K562 (cell line): Measurements from ENCODE around the gene FMR1. TPM values are rescaled to one million over a fixed set of nuclear protein-coding genes. Genes with fewer than 3 reads are reported as not detected.

Source experiments
- ATAC-seq: fragments of 200-7000 bp; cut with Tn5 transposase; 3 replicates; pipeline ENCODE4 v1.9.1; 2020; ENCODE audit warnings: moderate library complexity
- BruUV-seq: library from RNA; stranded (reverse); fragments of 400-500 nt; replicated peaks from 2 replicates; lab custom pipeline; 2021; lab: Mats Ljungman, UMichigan
- CTCF ChIA-PET: fragments of 300-600 bp; formaldehyde crosslinking; extraction: SDS; loops from one replicate; lab custom pipeline; 2021; ENCODE audit warnings: low intra/inter-chr PET ratio; lab: Yijun Ruan, JAX
- POLR2A ChIA-PET: fragments of 300-600, 350-650 bp; sonication (Branson Sonifier 250); formaldehyde crosslinking; extraction: SDS; loops from one replicate; lab custom pipeline; 2021; ENCODE audit warnings: antibody characterized with exemption, inconsistent platforms; lab: Yijun Ruan, JAX
- DNase-seq, 4 experiments: peaks; one replicate each; pipeline versions ENCODE4 v3.0.0 to v3.0.0-alpha.2; 2011 to 2018; ENCODE audit warnings: low spot score in 3 of 4, mixed read lengths in 3 of 4; ENCODE audit errors: extremely low read depth in 1 of 4
- FAIRE-seq: peaks from 2 replicates; lab custom pipeline; 2011; peaks lifted over from hg19 to GRCh38; lab: Jason Lieb, UNC
- H2AFZ ChIP-seq: 2 replicates; pipeline ENCODE4 v1.6.0; 2011; ENCODE audit warnings: low read depth, low read length, control low read depth, inconsistent platforms
- H3K27ac ChIP-seq: fragments of 200-600 bp; 3 replicates; pipeline ENCODE4 v1.8.0; 2011; ENCODE audit warnings: low read depth, mild to moderate bottlenecking, control low read depth, inconsistent platforms, low read length, moderate library complexity, mixed read lengths; ENCODE audit errors: extremely low read depth
- H3K27me3 ChIP-seq, 2 experiments: fragments of 300-600 bp in 1 of 2; 2 replicates in 1 of 2; 3 replicates in 1 of 2; pipeline versions ENCODE4 v1.6.0 to v1.8.0; 2011; ENCODE audit warnings: inconsistent platforms in 2 of 2, low read length in 2 of 2, mild to moderate bottlenecking in 1 of 2, mixed read lengths in 1 of 2, moderate library complexity in 1 of 2; ENCODE audit not compliant: control insufficient read depth in 2 of 2, insufficient read depth in 2 of 2
- H3K36me3 ChIP-seq: fragments of 300-600 bp; 3 replicates; pipeline ENCODE4 v1.8.0; 2011; ENCODE audit warnings: mild to moderate bottlenecking, low read length, inconsistent platforms; ENCODE audit not compliant: control insufficient read depth, insufficient read depth
- H3K4me1 ChIP-seq, 2 experiments: fragments of 200-600 bp in 1 of 2; replicated peaks in 1 of 2; 2 replicates in 1 of 2; 3 replicates in 1 of 2; pipeline versions ENCODE4 v1.5.1 to v1.8.0; 2011; ENCODE audit warnings: inconsistent platforms in 2 of 2, low read length in 2 of 2, mild to moderate bottlenecking in 1 of 2, mixed read lengths in 1 of 2, moderate library complexity in 1 of 2; ENCODE audit not compliant: control insufficient read depth in 2 of 2, insufficient read depth in 2 of 2
- H3K4me2 ChIP-seq: 2 replicates; pipeline ENCODE4 v1.6.1; 2011; ENCODE audit warnings: low read length, control low read depth, inconsistent platforms, mixed read lengths; ENCODE audit not compliant: insufficient read depth
- H3K4me3 ChIP-seq: fragments of 200-600 bp; sonication (generic), shearing (Covaris generic); 2 replicates; pipeline ENCODE4 v1.5.1; 2016; ENCODE audit warnings: control low read depth, inconsistent platforms
- H3K79me2 ChIP-seq: fragments of 200-600 bp; 3 replicates; pipeline ENCODE4 v1.8.0; 2011; ENCODE audit warnings: low read length, inconsistent platforms; ENCODE audit not compliant: control insufficient read depth, insufficient read depth
- H3K9ac ChIP-seq, 2 experiments: 2 replicates each; pipeline versions ENCODE4 v1.6.0 to v1.6.1; 2011; ENCODE audit warnings: low read depth in 2 of 2, low read length in 2 of 2, control low read depth in 1 of 2, inconsistent platforms in 1 of 2, mild to moderate bottlenecking in 1 of 2, mixed read lengths in 1 of 2; ENCODE audit not compliant: insufficient read depth in 1 of 2
- H3K9me1 ChIP-seq: one replicate; pipeline ENCODE4 v1.6.0; 2011; ENCODE audit warnings: inconsistent platforms, mild to moderate bottlenecking, low read length, moderate library complexity; ENCODE audit not compliant: control insufficient read depth, insufficient read depth
- H3K9me3 ChIP-seq: replicated peaks from 2 replicates; pipeline ENCODE4 v1.5.1; 2011; ENCODE audit warnings: low read depth, low read length, inconsistent platforms; ENCODE audit not compliant: control insufficient read depth, insufficient read depth
- H4K20me1 ChIP-seq: replicated peaks from 2 replicates; pipeline ENCODE4 v1.6.1; 2011; ENCODE audit warnings: low read length, inconsistent platforms, mixed read lengths; ENCODE audit not compliant: control insufficient read depth, insufficient read depth
- ATF1 ChIP-seq, 2 experiments: fragments of 450-650 bp in 1 of 2; IDR thresholded peaks; 2 replicates each; pipeline ENCODE4 v1.6.1; 2016; ENCODE audit warnings: missing compliant biosample characterization in 1 of 2, missing genetic modification characterization in 1 of 2
- L3MBTL2 ChIP-seq: fragments of 450-650 bp; IDR thresholded peaks from 2 replicates; pipeline ENCODE4 v1.6.1; 2016; ENCODE audit warnings: mild to moderate bottlenecking, moderate library complexity
- MBD2 ChIP-seq: sonication (generic); IDR thresholded peaks from 2 replicates; pipeline ENCODE4 v1.6.1; 2016; ENCODE audit warnings: low read depth, borderline replicate concordance
- MCM7 ChIP-seq, 2 experiments: fragments of 450-650 bp; IDR thresholded peaks; 2 replicates each; pipeline ENCODE4 v1.6.1; 2016 to 2018
- MEF2A ChIP-seq: IDR thresholded peaks from 2 replicates; pipeline ENCODE4 v1.6.1; 2011; ENCODE audit warnings: low read depth, mild to moderate bottlenecking, low read length, moderate library complexity; ENCODE audit not compliant: control insufficient read depth
- MGA ChIP-seq: fragments of 450-650 bp; IDR thresholded peaks from 2 replicates; pipeline ENCODE4 v1.6.1; 2016; ENCODE audit warnings: mild to moderate bottlenecking, moderate library complexity
- NR2C2 ChIP-seq, 2 experiments: fragments of 200-800 bp in 1 of 2; sonication (Bioruptor generic) in 1 of 2; sonication (generic) in 1 of 2; formaldehyde crosslinking in 1 of 2; IDR thresholded peaks; 2 replicates each; pipeline versions ENCODE4 v1.6.1 to v1.8.0; 2016 to 2022; ENCODE audit warnings: mild to moderate bottlenecking in 1 of 2, missing compliant biosample characterization in 1 of 2, missing genetic modification characterization in 1 of 2, missing genetic modification reagents in 1 of 2
- POLR2G ChIP-seq: fragments of 200-400 bp; formaldehyde crosslinking; IDR thresholded peaks from 2 replicates; pipeline ENCODE4 v1.6.1; 2017; ENCODE audit warnings: low read depth, mild to moderate bottlenecking, antibody characterized with exemption, low read length, moderate library complexity
- SMAD1 ChIP-seq: fragments of 150-350 bp; IDR thresholded peaks from 2 replicates; pipeline ENCODE4 v1.6.1; 2014; ENCODE audit warnings: low read length, low read depth; ENCODE audit not compliant: partially characterized antibody
- WGBS: fragments of 100-300 bp; shearing (Covaris generic); methylation state at CpG from one replicate; pipeline ENCODE4 v1.1.6; 2016; ENCODE audit warnings: low coverage, mixed read lengths; ENCODE audit not compliant: insufficient coverage; ENCODE audit errors: missing lambda C conversion rate; 5-methylcytosine and 5-hydroxymethylcytosine counted together
- in situ Hi-C: fragments of 300-500 bp; cut with MboI; formaldehyde crosslinking; loops from 4 replicates; pipeline ENCODE4 v1.15.0; 2018; ENCODE audit warnings: inconsistent platforms, mixed read lengths
- intact Hi-C: fragments of 100-400 bp; cut with micrococcal nuclease; formaldehyde crosslinking; loops from 2 replicates; pipeline ENCODE4 v1.14.2; 2022
- polyA plus RNA-seq, 8 experiments: library from polyadenylated mRNA; depleted of rRNA in 4 of 8; stranded (reverse) in 5 of 8; unstranded in 3 of 8; fragments of >200 nt; fragmentation: Nextera tagmentation in 2 of 8; fragmentation: Illumina TruSeq in 1 of 8; extraction: Ambion mirVana in 2 of 8; extraction: Trizol in 1 of 8; gene quantifications; 2 replicates each; pipeline versions ENCODE4 v1.2.1 to v1.2.3, GENCODE V29; 2011 to 2014; ENCODE audit warnings: inconsistent platforms in 1 of 8, missing spikeins in 1 of 8
- total RNA-seq, 7 experiments: library from RNA; depleted of rRNA in 6 of 7; stranded (reverse); fragments of >200 nt in 6 of 7; fragmentation: Illumina TruSeq in 2 of 7; extraction: Trizol in 2 of 7; gene quantifications; 2 replicates each; pipeline versions ENCODE4 v1.2.1 to v1.2.3, GENCODE V29; 2011 to 2021; ENCODE audit warnings: low replicate concordance in 1 of 7

The FMR1 gene
- total and polyA plus RNA-seq, 9 of the 15 experiments (the other 6 are each of a cell fraction or from before 2014, with no cell fraction given): 4.8 to 26.5 (median 20.5) TPM

GRCh38 chrX:147981038-147981752 lies 69.5 kb downstream of the FMR1 start, which contains the start of gene FMR1NB:
FMR1NB (plus strand) TSS chrX:147981337; CDS start chrX:147981403, 66 bp downstream.
- Histone ChIP-seq H3K4me3 (peak within 1 kb of the TSS; percentile 29; the same call in 1 of the 2 replicates), H3K4me1 (peaks cover 0 to 5% of the 10 kb centered on the region in 2 experiments; a peak in 1 of 5 replicates), H3K9me3 (no peaks in the 10 kb centered on the region), H4K20me1 (no peaks in the 10 kb centered on the region), H3K79me2 (peaks cover 16% of the 10 kb centered on the region; the same call in 2 of the 3 replicates), H2AFZ (peak within 1 kb of the TSS; percentile 66), H3K36me3 (no peaks in the 10 kb centered on the region), H3K9me1 (no peaks in the 10 kb centered on the region), H3K27me3 (no peaks in the 10 kb centered on the region), H3K27ac (peak within 1 kb of the TSS; percentile 44; the same call in 1 of the 3 replicates), H3K4me2 (peak within 1 kb of the TSS; percentile 41; the same call in 1 of the 2 replicates), H3K9ac (no peak within 1 kb of the TSS; a peak in 1 of 4 replicates)
- 36% methylated on average over 13 of the region's 35 CpGs for WGBS
- in situ Hi-C loops (no loop called here), intact Hi-C loops (no loop called here)
- DNase-seq: peak; percentile 12 to 33 (median 14)
- ATAC-seq: peak; percentile 77
- no TSS peak for BruUV-seq
- FAIRE-seq: no peak
- ChIA-PET CTCF (no interaction called here), POLR2A (interaction anchor here (0.6 kb wide), 1 partner anchor 100 kb away, joined by 3 read pairs; no protein-coding TSS in a partner anchor)
- TF ChIP-seq MGA: peak; percentile 60; the same call in 1 of the 2 replicates
- no peak for TF ChIP-seq MCM7 (IDR thresholded peaks at IDR 0.05)
- TF ChIP-seq NR2C2 (CRISPR knock-in tag; IDR thresholded peaks at IDR 0.05): peak; percentile 90
- peak; percentile 95 for TF ChIP-seq NR2C2 (tag; IDR thresholded peaks at IDR 0.05)
- TF ChIP-seq L3MBTL2: peak; percentile 65; the same call in 1 of the 2 replicates
- TF ChIP-seq ATF1 (CRISPR knock-in tag; IDR thresholded peaks at IDR 0.05): no peak
- 0 out of 2 replicates have a peak, but pooled peaks have one; percentile 24 for TF ChIP-seq ATF1 (tag; IDR thresholded peaks at IDR 0.05)
- TF ChIP-seq SMAD1: no peak
- TF ChIP-seq MBD2: no peak
- TF ChIP-seq MEF2A: no peak
- TF ChIP-seq POLR2G: 0 out of 2 replicates have a peak, but pooled peaks have one; percentile 31
